Fibroblast of villous mesenchyme (primary cell): ENCODE data around the gene SIAE. TPM values are rescaled to one million over a fixed set of nuclear protein-coding genes. Genes with fewer than 3 reads are reported as not detected.
"Not testable (repeated sequence)": the region's sequence is repeated elsewhere in the genome, so short reads cannot be mapped to it uniquely, and the experiment has no call there.

Experiments used
- DNase-seq: peaks from one replicate; pipeline ENCODE4 v3.0.0-alpha.2; 2010; ENCODE audit warnings: low read depth
- H3K4me3 ChIP-seq: 2 replicates; pipeline ENCODE4 v1.5.1; 2011; ENCODE audit warnings: low read depth, mild to moderate bottlenecking, low read length
- CTCF ChIP-seq: IDR thresholded peaks from 2 replicates; pipeline ENCODE4 v1.5.1; 2012; ENCODE audit warnings: low read depth, mild to moderate bottlenecking, low read length; ENCODE audit not compliant: insufficient read depth
- total RNA-seq: library from RNA; depleted of rRNA; stranded (reverse); fragments of >200 nt; gene quantifications from 2 replicates; pipeline ENCODE4 v1.2.3, GENCODE V29; 2012

The SIAE gene
- total RNA-seq, 1 donor: 9.5 TPM

- TF ChIP-seq CTCF: no peak
- DNase-seq: no peak
- no peak overlapping the region for H3K4me3 ChIP-seq
Observed at GRCh38 chr11:124618863-124619262, 54.7 kb downstream of the SIAE start.

GRCh38 chr11:124612567-124613246 lies 60.8 kb downstream of the SIAE start:
- no peak for DNase-seq
- no peak for TF ChIP-seq CTCF
- no peak overlapping the region for H3K4me3 ChIP-seq

- H3K4me3 ChIP-seq: no peak overlapping the region
- TF ChIP-seq CTCF: no peak
- DNase-seq: no peak
Observed at GRCh38 chr11:124612045-124612444, 61.5 kb downstream of the SIAE start.

GRCh38 chr11:124611064-124611463 lies 62.5 kb downstream of the SIAE start, which contains the start of gene PANX3:
PANX3 (plus strand) TSS chr11:124611428; CDS start chr11:124611557, 129 bp downstream.
- no peak for DNase-seq
- TF ChIP-seq CTCF: no peak
- no peak within 1 kb of the TSS for H3K4me3 ChIP-seq

GRCh38 chr11:124610295-124610694 lies 63.2 kb downstream of the SIAE start:
- no peak for DNase-seq
- no peak for TF ChIP-seq CTCF

GRCh38 chr11:124608147-124608546 lies 65.4 kb downstream of the SIAE start:
- TF ChIP-seq CTCF: no peak
- no peak overlapping the region for H3K4me3 ChIP-seq
- peak; percentile 1 for DNase-seq

More at GRCh38 chr11:124610295-124610694, 63.2 kb downstream of the SIAE start:
- no peak overlapping the region for H3K4me3 ChIP-seq

- no peak for TF ChIP-seq CTCF
- DNase-seq: no peak
- no peak overlapping the region for H3K4me3 ChIP-seq
Observed at GRCh38 chr11:124605719-124606118, 67.8 kb downstream of the SIAE start.

- H3K4me3 ChIP-seq, DNase-seq: not testable (repeated sequence)
Observed at GRCh38 chr11:124602723-124603122, 70.8 kb downstream of the SIAE start.
